Ectodermal cell (in vitro differentiated cells): Measurements from ENCODE around the gene BMP3.

ENCODE experiments used
- H3K27ac ChIP-seq: 2 replicates; pipeline ENCODE4 v1.7.0; 2013; ENCODE audit warnings: mild to moderate bottlenecking, low read depth, low read length; ENCODE audit not compliant: insufficient read depth, poor library complexity, severe bottlenecking
- H3K27me3 ChIP-seq: 2 replicates; pipeline ENCODE4 v1.7.0; 2013; ENCODE audit warnings: mild to moderate bottlenecking, low read length; ENCODE audit not compliant: insufficient read depth, control insufficient read depth, poor library complexity, severe bottlenecking
- H3K36me3 ChIP-seq: one replicate; pipeline ENCODE4 v1.7.0; 2013; ENCODE audit warnings: low read length; ENCODE audit not compliant: control insufficient read depth, insufficient read depth
- H3K4me1 ChIP-seq: one replicate; pipeline ENCODE4 v1.7.0; 2013; ENCODE audit warnings: low read length; ENCODE audit not compliant: control insufficient read depth, insufficient read depth
- H3K4me3 ChIP-seq: 2 replicates; pipeline ENCODE4 v1.7.0; 2013; ENCODE audit warnings: low read depth, low read length, control low read depth; ENCODE audit not compliant: insufficient read depth
- H3K9me3 ChIP-seq: 2 replicates; pipeline ENCODE4 v1.7.0; 2013; ENCODE audit warnings: mild to moderate bottlenecking, low read length, moderate library complexity; ENCODE audit not compliant: control insufficient read depth
- WGBS, 2 experiments: methylation state at CpG; one replicate each; pipeline ENCODE4 v1.1.7; 2013; ENCODE audit warnings: missing lambda C conversion rate in 2 of 2; 5-methylcytosine and 5-hydroxymethylcytosine counted together

BMP3 gene

DNA sequence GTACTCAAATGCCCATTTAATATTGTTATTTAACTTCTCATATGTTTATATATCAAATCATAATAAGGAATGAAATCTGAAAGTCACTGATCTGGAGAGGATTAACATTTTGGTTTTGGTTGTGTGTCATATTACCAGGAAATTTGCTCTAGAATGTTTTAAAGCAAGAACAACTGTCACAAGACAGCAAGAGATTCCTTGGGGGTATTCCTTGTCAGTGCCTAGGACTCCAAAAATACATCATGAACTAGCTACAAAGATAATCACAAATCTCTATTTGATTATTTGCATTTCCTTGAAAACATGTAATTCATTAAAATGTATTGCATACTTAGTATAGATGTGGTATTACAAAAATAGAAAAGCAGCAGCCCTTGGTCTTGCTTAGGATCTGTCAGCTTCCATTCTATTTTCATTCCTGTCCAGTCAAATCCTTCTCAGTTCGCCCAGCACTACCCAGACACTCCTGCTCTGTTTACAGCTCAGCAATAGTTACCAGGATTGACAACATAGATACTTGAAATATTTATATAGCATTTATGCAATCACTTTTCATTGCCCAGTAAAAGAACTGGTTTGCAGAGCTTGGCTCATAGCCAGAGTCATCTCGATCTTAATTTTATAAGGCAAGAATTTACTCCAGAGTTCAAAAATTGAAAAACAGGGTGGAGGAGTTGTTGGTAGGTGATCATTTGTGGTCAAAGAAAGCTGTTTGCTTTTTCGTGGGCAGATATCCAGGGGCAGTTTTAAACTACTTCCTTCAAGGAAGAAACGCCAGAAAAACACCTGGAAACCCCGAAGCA, 9.2 kb upstream of the BMP3 start:
- no peaks in the 10 kb centered on the region for H3K27me3 ChIP-seq
- H3K27ac ChIP-seq, result no peak overlapping the region
- no peaks in the 10 kb centered on the region for H3K9me3 ChIP-seq
- H3K36me3 ChIP-seq, result no peaks in the 10 kb centered on the region
- no peak overlapping the region for H3K4me3 ChIP-seq
- H3K4me1 ChIP-seq, result no peaks in the 10 kb centered on the region
- WGBS, 2 experiments, result 80 to 84% methylated on average over 5 of the region's 5 CpGs

DNA sequence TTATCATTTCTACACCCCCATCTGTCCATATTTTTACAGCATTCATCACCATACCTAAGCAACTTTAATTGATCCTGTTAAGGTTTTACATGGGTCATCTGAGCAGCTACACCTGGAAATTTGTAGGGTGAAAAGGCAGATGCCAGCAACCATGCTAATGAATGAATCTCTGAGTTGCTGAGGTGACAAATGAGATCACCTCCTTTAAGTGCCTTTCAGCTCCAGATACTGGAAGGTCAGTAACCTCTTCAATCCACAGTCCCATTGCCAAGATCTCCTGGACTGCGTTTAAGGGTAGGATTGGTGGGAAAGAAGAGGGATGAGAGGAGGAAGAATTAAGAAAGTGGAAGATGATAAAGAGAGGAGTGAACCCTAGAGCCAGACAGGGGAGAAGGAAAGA, 8.5 kb upstream of the BMP3 start:
- Histone ChIP-seq H3K9me3 (no peaks in the 10 kb centered on the region), H3K27ac (no peak overlapping the region), H3K36me3 (no peaks in the 10 kb centered on the region), H3K4me1 (no peaks in the 10 kb centered on the region), H3K4me3 (no peak overlapping the region), H3K27me3 (no peaks in the 10 kb centered on the region)
- 86 to 91% methylated on average over 1 of the region's 1 CpG for WGBS, 2 experiments

DNA sequence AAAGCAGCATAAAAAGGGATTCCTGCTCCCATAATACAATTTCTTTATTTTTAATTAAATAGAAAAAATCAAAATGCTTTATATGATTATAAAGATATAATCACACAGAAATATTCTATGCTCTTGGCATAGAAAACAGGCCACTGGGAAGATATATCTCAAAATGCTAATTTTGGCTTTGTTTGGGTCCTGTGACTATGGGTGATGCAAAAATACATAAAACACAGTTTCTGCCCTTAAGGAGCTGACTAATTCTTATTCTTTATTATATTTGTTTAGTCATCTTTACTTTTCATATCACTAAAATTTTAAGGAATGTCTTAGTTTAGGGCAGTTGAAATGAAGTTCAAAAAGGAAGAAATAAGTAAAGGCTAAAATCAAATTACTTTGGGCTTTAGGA, 7.0 kb upstream of the BMP3 start:
- H3K36me3 ChIP-seq, result no peaks in the 10 kb centered on the region
- H3K27ac ChIP-seq, result no peak overlapping the region
- H3K4me3 ChIP-seq, result no peak overlapping the region

DNA sequence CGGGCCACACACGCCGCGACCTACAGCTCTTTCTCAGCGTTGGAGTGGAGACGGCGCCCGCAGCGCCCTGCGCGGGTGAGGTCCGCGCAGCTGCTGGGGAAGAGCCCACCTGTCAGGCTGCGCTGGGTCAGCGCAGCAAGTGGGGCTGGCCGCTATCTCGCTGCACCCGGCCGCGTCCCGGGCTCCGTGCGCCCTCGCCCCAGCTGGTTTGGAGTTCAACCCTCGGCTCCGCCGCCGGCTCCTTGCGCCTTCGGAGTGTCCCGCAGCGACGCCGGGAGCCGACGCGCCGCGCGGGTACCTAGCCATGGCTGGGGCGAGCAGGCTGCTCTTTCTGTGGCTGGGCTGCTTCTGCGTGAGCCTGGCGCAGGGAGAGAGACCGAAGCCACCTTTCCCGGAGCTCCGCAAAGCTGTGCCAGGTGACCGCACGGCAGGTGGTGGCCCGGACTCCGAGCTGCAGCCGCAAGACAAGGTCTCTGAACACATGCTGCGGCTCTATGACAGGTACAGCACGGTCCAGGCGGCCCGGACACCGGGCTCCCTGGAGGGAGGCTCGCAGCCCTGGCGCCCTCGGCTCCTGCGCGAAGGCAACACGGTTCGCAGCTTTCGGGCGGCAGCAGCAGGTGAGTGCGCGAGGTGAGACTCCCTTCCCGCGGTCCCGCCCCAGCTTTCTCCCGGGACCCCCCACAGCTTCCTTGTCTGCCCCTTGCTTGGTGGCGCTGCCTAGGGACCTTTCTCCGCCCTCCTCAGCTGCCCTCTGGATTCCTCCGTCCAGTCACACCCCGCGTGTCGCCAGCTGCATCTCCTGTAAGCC, 678 bp downstream of the BMP3 start:
- Histone ChIP-seq H3K36me3 (no peaks in the 10 kb centered on the region), H3K9me3 (no peaks in the 10 kb centered on the region), H3K27me3 (peaks cover 58% of the 10 kb centered on the region), H3K27ac (no peak overlapping the region), H3K4me3 (peak overlapping the region; percentile 42), H3K4me1 (peaks cover 4% of the 10 kb centered on the region)
- WGBS, 2 experiments, result 0 to 1% methylated on average over 77 of the region's 77 CpGs

More for the DNA sequence above, 7.0 kb upstream of the BMP3 start:
- Histone ChIP-seq H3K9me3 (no peaks in the 10 kb centered on the region), H3K4me1 (no peaks in the 10 kb centered on the region), H3K27me3 (peaks cover 2% of the 10 kb centered on the region)

DNA sequence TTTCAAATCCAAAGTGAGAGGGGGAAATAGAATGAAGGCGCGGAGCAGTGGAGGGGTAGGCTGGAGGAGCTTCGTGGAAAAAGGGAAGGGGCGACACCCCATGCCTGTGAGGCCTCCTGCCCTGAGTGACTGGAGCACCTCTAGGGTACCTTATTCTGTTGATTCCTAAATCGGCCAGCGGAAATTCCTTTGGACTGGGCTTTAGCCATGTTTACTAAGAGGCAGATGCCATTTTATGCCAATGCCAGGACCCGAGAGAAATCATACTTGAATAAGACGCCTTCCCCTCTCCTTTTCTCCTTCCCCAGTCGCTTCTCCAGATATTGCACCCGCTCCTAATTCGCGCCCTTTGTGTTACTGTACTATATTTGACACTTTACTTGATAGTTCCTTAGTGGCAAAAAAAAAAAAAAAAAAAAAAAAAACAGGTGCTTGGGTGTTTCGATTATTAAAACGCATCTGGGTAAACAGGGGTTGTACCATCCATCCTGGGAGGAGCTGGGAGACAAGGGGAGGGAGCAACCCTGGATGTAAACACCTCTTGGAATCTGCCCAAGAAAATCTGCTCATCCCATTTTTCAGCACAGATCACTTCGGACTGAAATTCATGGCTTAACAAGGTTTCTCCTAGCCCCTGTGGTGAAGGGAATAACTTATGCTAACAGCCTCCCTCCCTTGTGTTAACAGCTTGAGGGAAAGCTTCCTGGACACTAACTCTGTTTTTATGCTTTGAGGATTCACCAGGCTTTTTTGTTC, 1.5 kb downstream of the BMP3 start:
- 4 to 8% methylated on average over 11 to 15 of the region's 15 CpGs for WGBS, 2 experiments
- peak overlapping the region; percentile 42 for H3K4me3 ChIP-seq

DNA sequence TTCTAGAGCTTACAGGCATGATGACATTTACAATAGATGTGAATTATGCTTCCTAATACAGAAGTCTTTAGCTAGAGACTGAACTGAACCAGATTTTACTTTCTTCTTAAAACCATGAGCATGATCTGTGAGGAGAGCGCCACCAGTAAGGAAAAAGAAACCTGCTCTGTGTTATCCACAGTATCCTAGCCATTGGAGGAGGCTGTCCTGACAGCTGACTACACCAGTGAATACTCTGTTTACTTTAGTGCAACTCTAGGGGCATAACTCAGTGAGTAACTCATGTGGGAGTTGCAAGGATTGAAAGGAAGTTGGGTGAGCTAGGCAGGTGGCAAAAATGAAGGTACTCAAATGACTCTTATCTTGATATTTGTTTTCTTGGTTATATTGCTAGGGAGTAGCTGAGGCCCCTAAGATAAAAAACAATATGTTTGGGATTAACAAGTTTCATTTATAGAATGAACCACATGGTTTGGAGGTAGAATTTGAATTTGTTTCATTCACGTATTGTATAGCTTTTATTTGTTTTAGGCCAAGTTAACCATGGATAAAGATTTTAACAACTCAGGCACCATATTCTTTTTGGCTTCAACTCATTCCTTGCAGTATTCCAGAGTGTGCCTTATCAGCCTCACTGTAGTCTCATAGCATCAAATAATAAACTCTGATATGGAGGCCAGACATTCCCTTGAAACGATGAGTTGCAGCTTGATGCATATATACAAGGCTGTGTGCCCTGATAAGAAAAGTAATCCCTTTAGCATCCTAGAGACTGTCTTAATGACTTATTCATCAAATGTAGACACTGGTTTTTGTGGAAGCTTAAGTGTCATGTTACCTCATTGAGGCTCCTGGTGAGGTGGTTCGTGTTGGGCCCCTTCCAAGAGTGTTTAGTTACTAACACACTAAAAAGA, 2.5 kb downstream of the BMP3 start:
- no peaks in the 10 kb centered on the region for H3K36me3 ChIP-seq
- no peak overlapping the region for H3K27ac ChIP-seq
- H3K27me3 ChIP-seq, result peaks cover 58% of the 10 kb centered on the region
- no peaks in the 10 kb centered on the region for H3K9me3 ChIP-seq
- H3K4me3 ChIP-seq, result no peak overlapping the region
- peaks cover 4% of the 10 kb centered on the region for H3K4me1 ChIP-seq
- WGBS, 2 experiments, result 71 to 90% methylated on average over 3 to 4 of the region's 4 CpGs

More for the DNA sequence above, 1.5 kb downstream of the BMP3 start:
- H3K27ac ChIP-seq, result no peak overlapping the region
- H3K4me1 ChIP-seq, result peaks cover 4% of the 10 kb centered on the region
- no peaks in the 10 kb centered on the region for H3K9me3 ChIP-seq
- peaks cover 58% of the 10 kb centered on the region for H3K27me3 ChIP-seq
- H3K36me3 ChIP-seq, result no peaks in the 10 kb centered on the region

DNA sequence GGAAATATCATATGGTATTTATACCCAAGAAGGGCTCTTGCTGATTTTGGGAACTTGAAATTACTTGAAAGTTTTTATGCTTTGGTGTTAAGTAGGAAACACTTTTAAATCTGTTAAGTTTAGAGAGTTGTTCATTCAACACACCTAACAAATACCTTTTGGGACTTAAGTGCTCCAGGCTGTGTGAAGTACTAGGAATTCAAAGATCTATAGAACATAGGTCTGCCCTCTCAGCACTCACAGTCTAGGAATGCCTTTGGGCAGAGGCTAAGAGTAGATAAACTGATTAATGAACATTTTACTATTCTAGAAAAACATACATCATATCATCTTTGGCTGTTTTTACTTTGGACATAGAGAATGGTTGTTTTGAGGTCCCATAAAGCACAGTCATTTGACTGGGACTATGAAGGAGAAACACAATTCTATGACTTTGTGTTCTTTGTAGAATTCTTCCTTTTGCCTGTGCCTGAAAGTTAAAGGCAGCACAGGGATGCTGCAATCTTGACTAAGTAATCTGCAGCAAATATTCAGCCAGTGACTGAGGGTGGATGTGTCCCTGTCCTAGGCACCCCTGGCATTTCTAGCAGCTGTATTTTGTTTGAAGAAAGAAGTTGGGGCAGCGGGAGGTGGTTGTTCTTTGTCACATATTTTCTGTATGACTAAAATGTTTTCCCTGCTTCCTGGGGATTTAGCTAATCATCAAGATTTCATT, 8.3 kb downstream of the BMP3 start:
- no peak overlapping the region for H3K27ac ChIP-seq
- no peaks in the 10 kb centered on the region for H3K9me3 ChIP-seq
- 86 to 89% methylated on average over 1 of the region's 1 CpG for WGBS, 2 experiments
- peaks cover 4% of the 10 kb centered on the region for H3K27me3 ChIP-seq
- no peaks in the 10 kb centered on the region for H3K36me3 ChIP-seq
- H3K4me3 ChIP-seq, result no peak overlapping the region
- no peaks in the 10 kb centered on the region for H3K4me1 ChIP-seq

DNA sequence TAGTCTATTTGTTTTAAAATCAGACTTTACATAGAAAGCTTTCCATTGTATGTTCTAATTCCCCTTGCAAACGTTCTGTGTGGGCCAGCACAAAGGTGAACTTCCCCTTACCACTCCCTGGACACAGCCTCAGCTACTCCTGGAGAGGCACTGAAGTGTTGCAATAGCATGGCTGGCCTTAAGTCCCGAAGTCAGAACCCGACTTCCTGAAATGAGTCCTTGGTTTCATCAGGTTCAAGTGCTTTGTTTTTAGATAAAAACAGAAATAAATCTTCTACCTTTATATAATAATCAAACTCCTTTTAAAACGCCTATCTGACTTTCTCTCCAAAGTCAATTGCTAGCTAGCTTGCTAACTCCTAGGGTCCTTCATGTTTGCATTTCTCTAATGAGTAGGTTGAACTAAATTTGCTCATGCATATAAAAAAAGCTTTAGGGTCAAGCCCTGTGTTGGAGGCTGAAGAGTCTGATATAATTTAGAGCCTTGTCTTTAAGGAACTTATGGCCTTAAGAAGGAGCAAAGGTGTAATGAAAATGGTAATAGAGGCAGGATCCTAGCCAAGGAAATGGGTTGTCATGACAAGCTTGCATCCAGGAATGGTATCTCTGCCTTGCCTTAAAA, 9.0 kb downstream of the BMP3 start:
- H3K9me3 ChIP-seq, result no peaks in the 10 kb centered on the region
- no peaks in the 10 kb centered on the region for H3K36me3 ChIP-seq
- no peak overlapping the region for H3K27ac ChIP-seq
- no peaks in the 10 kb centered on the region for H3K27me3 ChIP-seq
- no peaks in the 10 kb centered on the region for H3K4me1 ChIP-seq
- WGBS, 2 experiments, result 67 to 74% methylated on average over 4 of the region's 4 CpGs
- H3K4me3 ChIP-seq, result no peak overlapping the region
